Mesenchymal stem cell (in vitro differentiated cells and primary cell): ENCODE results near the gene AKNAD1.

ENCODE experiments used
- DNase-seq: peaks from one replicate; pipeline ENCODE4 v3.0.0-alpha.2; 2013
- H2AFZ ChIP-seq: one replicate; pipeline ENCODE4 v1.6.1; 2013; ENCODE audit warnings: low read depth, mild to moderate bottlenecking, control low read depth, inconsistent platforms, low read length, moderate library complexity
- H2AK5ac ChIP-seq: 2 replicates; pipeline ENCODE4 v1.6.1; 2013; ENCODE audit warnings: low read length, moderate library complexity, mild to moderate bottlenecking, inconsistent platforms; ENCODE audit not compliant: severe bottlenecking
- H2BK120ac ChIP-seq: one replicate; pipeline ENCODE4 v1.6.1; 2013; ENCODE audit warnings: low read depth, mild to moderate bottlenecking, inconsistent platforms, low read length, moderate library complexity
- H2BK12ac ChIP-seq, 2 experiments: one replicate each; pipeline ENCODE4 v1.6.1; 2013; ENCODE audit warnings: inconsistent platforms in 2 of 2, low read length in 2 of 2, mild to moderate bottlenecking in 2 of 2, moderate library complexity in 2 of 2, control low read depth in 1 of 2
- H2BK15ac ChIP-seq: one replicate; pipeline ENCODE4 v1.6.1; 2013; ENCODE audit warnings: mild to moderate bottlenecking, low read depth, inconsistent platforms; ENCODE audit not compliant: poor library complexity, severe bottlenecking
- H2BK5ac ChIP-seq: 2 replicates; pipeline ENCODE4 v1.6.1; 2013; ENCODE audit warnings: low read depth, mild to moderate bottlenecking, low read length, control low read depth, inconsistent platforms; ENCODE audit not compliant: poor library complexity, severe bottlenecking
- H3K14ac ChIP-seq, 2 experiments: one replicate each; pipeline ENCODE4 v1.6.1; 2013; ENCODE audit warnings: inconsistent platforms in 2 of 2, low read length in 2 of 2, control low read depth in 1 of 2, mild to moderate bottlenecking in 1 of 2, moderate library complexity in 1 of 2
- H3K18ac ChIP-seq, 2 experiments: one replicate each; pipeline ENCODE4 v1.6.1; 2013; ENCODE audit warnings: inconsistent platforms in 2 of 2, low read length in 2 of 2, control low read depth in 1 of 2, low read depth in 1 of 2, mild to moderate bottlenecking in 1 of 2
- H3K23ac ChIP-seq, 2 experiments: one replicate each; pipeline ENCODE4 v1.6.1; 2013; ENCODE audit warnings: inconsistent platforms in 2 of 2, low read length in 2 of 2, mild to moderate bottlenecking in 2 of 2, moderate library complexity in 2 of 2, control low read depth in 1 of 2
- H3K27ac ChIP-seq: 2 replicates; pipeline ENCODE4 v1.5.1; 2013; ENCODE audit warnings: mild to moderate bottlenecking, moderate library complexity, low read length, control low read depth, inconsistent platforms; ENCODE audit not compliant: poor library complexity, severe bottlenecking
- H3K27me3 ChIP-seq, 2 experiments: 2 replicates each; pipeline versions ENCODE4 v1.6.1 to v1.7.0; 2013; ENCODE audit warnings: low read length in 2 of 2, mild to moderate bottlenecking in 2 of 2, moderate library complexity in 2 of 2, control low read depth in 1 of 2, inconsistent platforms in 1 of 2; ENCODE audit not compliant: control insufficient read depth in 1 of 2, insufficient read depth in 1 of 2
- H3K36me3 ChIP-seq, 2 experiments: 2 replicates each; pipeline versions ENCODE4 v1.6.1 to v1.7.0; 2013; ENCODE audit warnings: low read length in 2 of 2, control low read depth in 1 of 2, inconsistent platforms in 1 of 2, low read depth in 1 of 2, mild to moderate bottlenecking in 1 of 2; ENCODE audit not compliant: insufficient read depth in 2 of 2, control insufficient read depth in 1 of 2
- H3K4ac ChIP-seq, 2 experiments: one replicate each; pipeline ENCODE4 v1.6.1; 2013; ENCODE audit warnings: inconsistent platforms in 2 of 2, low read length in 2 of 2, mild to moderate bottlenecking in 2 of 2, moderate library complexity in 2 of 2, control low read depth in 1 of 2, low read depth in 1 of 2
- H3K4me1 ChIP-seq: 2 replicates; pipeline ENCODE4 v1.6.1; 2013; ENCODE audit warnings: low read depth, low read length, control low read depth; ENCODE audit not compliant: control insufficient read depth, insufficient read depth
- H3K4me2 ChIP-seq: 2 replicates; pipeline ENCODE4 v1.6.1; 2013; ENCODE audit warnings: low read length, mild to moderate bottlenecking, inconsistent platforms; ENCODE audit not compliant: poor library complexity, severe bottlenecking
- H3K4me3 ChIP-seq, 2 experiments: 2 replicates each; pipeline versions ENCODE4 v1.5.1 to v1.7.0; 2013; ENCODE audit warnings: low read length in 2 of 2, mild to moderate bottlenecking in 2 of 2, control low read depth in 1 of 2, low read depth in 1 of 2; ENCODE audit not compliant: insufficient read depth in 1 of 2
- H3K79me1 ChIP-seq: replicated peaks from 2 replicates; pipeline ENCODE4 v1.6.1; 2013; ENCODE audit warnings: mild to moderate bottlenecking, control low read depth, low read length, inconsistent platforms; ENCODE audit not compliant: poor library complexity, severe bottlenecking
- H3K9ac ChIP-seq: 2 replicates; pipeline ENCODE4 v1.7.0; 2013; ENCODE audit warnings: mild to moderate bottlenecking, low read length, moderate library complexity
- H3K9me3 ChIP-seq: 2 replicates; pipeline ENCODE4 v1.7.0; 2013; ENCODE audit warnings: mild to moderate bottlenecking, low read length; ENCODE audit not compliant: control insufficient read depth
- H4K8ac ChIP-seq: one replicate; pipeline ENCODE4 v1.6.1; 2013; ENCODE audit warnings: inconsistent platforms, mild to moderate bottlenecking, low read length, moderate library complexity
- H4K91ac ChIP-seq: one replicate; pipeline ENCODE4 v1.6.1; 2013; ENCODE audit warnings: mild to moderate bottlenecking, low read length, inconsistent platforms
- WGBS: methylation state at CpG from one replicate; pipeline ENCODE4 v1.1.7; 2013; ENCODE audit warnings: mixed read lengths; 5-methylcytosine and 5-hydroxymethylcytosine counted together

The AKNAD1 gene

GRCh38 chr1:108817811-108818210 lies 39.1 kb downstream of the AKNAD1 start:
- Histone ChIP-seq H2AFZ (no peak overlapping the region), H3K23ac (no peak overlapping the region), H3K9me3 (no peaks in the 10 kb centered on the region), H3K4ac (peak overlapping the region in 1 of 2 experiments; percentile 57), H2BK12ac (no peak overlapping the region), H3K27me3 (no peaks in the 10 kb centered on the region), H3K79me1 (no peaks in the 10 kb centered on the region), H2BK120ac (peak overlapping the region; percentile 15), H4K8ac (peak overlapping the region; percentile 52), H2AK5ac (no peak overlapping the region), H3K14ac (no peak overlapping the region), H3K4me3 (peak overlapping the region in 1 of 2 experiments; percentile 16), H2BK15ac (peak overlapping the region; percentile 57), H3K36me3 (no peaks in the 10 kb centered on the region), H3K4me2 (no peak overlapping the region), H3K4me1 (peaks cover 4% of the 10 kb centered on the region), H2BK5ac (no peak overlapping the region), H3K18ac (peak overlapping the region in 1 of 2 experiments; percentile 14), H3K9ac (peak overlapping the region; percentile 52), H4K91ac (peak overlapping the region; percentile 52), H3K27ac (no peak overlapping the region)
- DNase-seq = no peak

- WGBS = 88% methylated on average over 7 of the region's 8 CpGs
- Histone ChIP-seq H3K4ac (peak overlapping the region; percentile 36 to 86), H3K36me3 (no peaks in the 10 kb centered on the region)
Measured at GRCh38 chr1:108817016-108817415, 39.9 kb downstream of the AKNAD1 start.

GRCh38 chr1:108816049-108816893 lies 40.6 kb downstream of the AKNAD1 start:
- Histone ChIP-seq H2BK120ac (peak overlapping the region; percentile 51), H3K14ac (no peak overlapping the region)

More at GRCh38 chr1:108817016-108817415, 39.9 kb downstream of the AKNAD1 start:
- Histone ChIP-seq H2AFZ (no peak overlapping the region), H2AK5ac (no peak overlapping the region), H4K91ac (peak overlapping the region; percentile 67), H3K23ac (no peak overlapping the region), H2BK12ac (peak overlapping the region in 1 of 2 experiments; percentile 44), H3K4me3 (peak overlapping the region in 1 of 2 experiments; percentile 76), H3K27me3 (no peaks in the 10 kb centered on the region), H2BK5ac (no peak overlapping the region), H3K9ac (peak overlapping the region; percentile 94), H2BK120ac (peak overlapping the region; percentile 51), H3K18ac (peak overlapping the region; percentile 26 to 49), H3K4me2 (no peak overlapping the region), H3K9me3 (no peaks in the 10 kb centered on the region), H3K27ac (peak overlapping the region; percentile 88), H2BK15ac (no peak overlapping the region), H3K4me1 (peaks cover 4% of the 10 kb centered on the region), H3K14ac (no peak overlapping the region), H3K79me1 (no peaks in the 10 kb centered on the region), H4K8ac (peak overlapping the region; percentile 98)
- DNase-seq = peak; percentile 50

GRCh38 chr1:108815566-108815965 lies 41.3 kb downstream of the AKNAD1 start:
- Histone ChIP-seq H2BK12ac (no peak overlapping the region), H3K18ac (no peak overlapping the region), H3K4me2 (no peak overlapping the region), H3K79me1 (no peaks in the 10 kb centered on the region), H3K23ac (no peak overlapping the region), H3K4ac (no peak overlapping the region), H3K36me3 (peaks cover 0 to 11% of the 10 kb centered on the region in 2 experiments), H3K14ac (no peak overlapping the region), H3K27ac (no peak overlapping the region), H3K4me3 (no peak overlapping the region), H2AK5ac (peak overlapping the region; percentile 66), H4K91ac (no peak overlapping the region), H3K9me3 (no peaks in the 10 kb centered on the region), H2BK5ac (no peak overlapping the region), H2BK120ac (no peak overlapping the region), H2BK15ac (no peak overlapping the region), H3K9ac (peak overlapping the region; percentile 94), H4K8ac (no peak overlapping the region), H2AFZ (no peak overlapping the region), H3K27me3 (no peaks in the 10 kb centered on the region), H3K4me1 (peaks cover 4% of the 10 kb centered on the region)
- DNase-seq = peak; percentile 18

More at GRCh38 chr1:108816049-108816893, 40.6 kb downstream of the AKNAD1 start:
- H2AFZ ChIP-seq = no peak overlapping the region
- peak overlapping the region; percentile 3 for H4K8ac ChIP-seq
- H3K4me2 ChIP-seq = peak overlapping the region; percentile 3
- H3K9ac ChIP-seq = peak overlapping the region; percentile 94
- H3K4me3 ChIP-seq = peak overlapping the region in 1 of 2 experiments; percentile 76
- no peaks in the 10 kb centered on the region for H3K79me1 ChIP-seq
- peak overlapping the region in 1 of 2 experiments; percentile 86 for H3K4ac ChIP-seq
- no peaks in the 10 kb centered on the region for H3K27me3 ChIP-seq
- peaks cover 0 to 7% of the 10 kb centered on the region in 2 experiments for H3K36me3 ChIP-seq
- no peak overlapping the region for H3K23ac ChIP-seq
- peak overlapping the region; percentile 88 for H3K27ac ChIP-seq
- H3K4me1 ChIP-seq = peaks cover 4% of the 10 kb centered on the region
- DNase-seq = peak; percentile 98
- WGBS = 26% methylated on average over 10 of the region's 12 CpGs
- peak overlapping the region; percentile 54 for H2BK5ac ChIP-seq
- no peak overlapping the region for H4K91ac ChIP-seq
- H2AK5ac ChIP-seq = no peak overlapping the region
- no peaks in the 10 kb centered on the region for H3K9me3 ChIP-seq
- H2BK15ac ChIP-seq = peak overlapping the region; percentile 57
- H3K18ac ChIP-seq = peak overlapping the region in 1 of 2 experiments; percentile 61
- peak overlapping the region in 1 of 2 experiments; percentile 44 for H2BK12ac ChIP-seq
